K562 (cell line): ENCODE measurements around the gene CMBL. TPM values are rescaled to one million over a fixed set of nuclear protein-coding genes. Genes with fewer than 3 reads are reported as not detected.

Experiments
- ATAC-seq: fragments of 200-7000 bp; cut with Tn5 transposase; 3 replicates; pipeline ENCODE4 v1.9.1; 2020; ENCODE audit warnings: moderate library complexity
- BruUV-seq: library from RNA; stranded (reverse); fragments of 400-500 nt; replicated peaks from 2 replicates; lab custom pipeline; 2021; lab: Mats Ljungman, UMichigan
- CTCF ChIA-PET: fragments of 300-600 bp; formaldehyde crosslinking; extraction: SDS; loops from one replicate; lab custom pipeline; 2021; ENCODE audit warnings: low intra/inter-chr PET ratio; lab: Yijun Ruan, JAX
- POLR2A ChIA-PET: fragments of 300-600, 350-650 bp; sonication (Branson Sonifier 250); formaldehyde crosslinking; extraction: SDS; loops from one replicate; lab custom pipeline; 2021; ENCODE audit warnings: antibody characterized with exemption, inconsistent platforms; lab: Yijun Ruan, JAX
- DNase-seq, 4 experiments: peaks; one replicate each; pipeline versions ENCODE4 v3.0.0 to v3.0.0-alpha.2; 2011 to 2018; ENCODE audit warnings: low spot score in 3 of 4, mixed read lengths in 3 of 4; ENCODE audit errors: extremely low read depth in 1 of 4
- FAIRE-seq: peaks from 2 replicates; lab custom pipeline; 2011; peaks lifted over from hg19 to GRCh38; lab: Jason Lieb, UNC
- H2AFZ ChIP-seq: 2 replicates; pipeline ENCODE4 v1.6.0; 2011; ENCODE audit warnings: low read depth, low read length, control low read depth, inconsistent platforms
- H3K27ac ChIP-seq: fragments of 200-600 bp; 3 replicates; pipeline ENCODE4 v1.8.0; 2011; ENCODE audit warnings: low read depth, mild to moderate bottlenecking, control low read depth, inconsistent platforms, low read length, moderate library complexity, mixed read lengths; ENCODE audit errors: extremely low read depth
- H3K27me3 ChIP-seq, 2 experiments: fragments of 300-600 bp in 1 of 2; 2 replicates in 1 of 2; 3 replicates in 1 of 2; pipeline versions ENCODE4 v1.6.0 to v1.8.0; 2011; ENCODE audit warnings: inconsistent platforms in 2 of 2, low read length in 2 of 2, mild to moderate bottlenecking in 1 of 2, mixed read lengths in 1 of 2, moderate library complexity in 1 of 2; ENCODE audit not compliant: control insufficient read depth in 2 of 2, insufficient read depth in 2 of 2
- H3K36me3 ChIP-seq: fragments of 300-600 bp; 3 replicates; pipeline ENCODE4 v1.8.0; 2011; ENCODE audit warnings: mild to moderate bottlenecking, low read length, inconsistent platforms; ENCODE audit not compliant: control insufficient read depth, insufficient read depth
- H3K4me1 ChIP-seq, 2 experiments: fragments of 200-600 bp in 1 of 2; replicated peaks in 1 of 2; 2 replicates in 1 of 2; 3 replicates in 1 of 2; pipeline versions ENCODE4 v1.5.1 to v1.8.0; 2011; ENCODE audit warnings: inconsistent platforms in 2 of 2, low read length in 2 of 2, mild to moderate bottlenecking in 1 of 2, mixed read lengths in 1 of 2, moderate library complexity in 1 of 2; ENCODE audit not compliant: control insufficient read depth in 2 of 2, insufficient read depth in 2 of 2
- H3K4me2 ChIP-seq: 2 replicates; pipeline ENCODE4 v1.6.1; 2011; ENCODE audit warnings: low read length, control low read depth, inconsistent platforms, mixed read lengths; ENCODE audit not compliant: insufficient read depth
- H3K4me3 ChIP-seq: fragments of 200-600 bp; sonication (generic), shearing (Covaris generic); 2 replicates; pipeline ENCODE4 v1.5.1; 2016; ENCODE audit warnings: control low read depth, inconsistent platforms
- H3K79me2 ChIP-seq: fragments of 200-600 bp; 3 replicates; pipeline ENCODE4 v1.8.0; 2011; ENCODE audit warnings: low read length, inconsistent platforms; ENCODE audit not compliant: control insufficient read depth, insufficient read depth
- H3K9ac ChIP-seq, 2 experiments: 2 replicates each; pipeline versions ENCODE4 v1.6.0 to v1.6.1; 2011; ENCODE audit warnings: low read depth in 2 of 2, low read length in 2 of 2, control low read depth in 1 of 2, inconsistent platforms in 1 of 2, mild to moderate bottlenecking in 1 of 2, mixed read lengths in 1 of 2; ENCODE audit not compliant: insufficient read depth in 1 of 2
- H3K9me1 ChIP-seq: one replicate; pipeline ENCODE4 v1.6.0; 2011; ENCODE audit warnings: inconsistent platforms, mild to moderate bottlenecking, low read length, moderate library complexity; ENCODE audit not compliant: control insufficient read depth, insufficient read depth
- H3K9me3 ChIP-seq: replicated peaks from 2 replicates; pipeline ENCODE4 v1.5.1; 2011; ENCODE audit warnings: low read depth, low read length, inconsistent platforms; ENCODE audit not compliant: control insufficient read depth, insufficient read depth
- H4K20me1 ChIP-seq: replicated peaks from 2 replicates; pipeline ENCODE4 v1.6.1; 2011; ENCODE audit warnings: low read length, inconsistent platforms, mixed read lengths; ENCODE audit not compliant: control insufficient read depth, insufficient read depth
- BRD4 ChIP-seq: fragments of 200-600 bp; sonication (generic); IDR thresholded peaks from 2 replicates; pipeline ENCODE4 v1.6.1; 2017; ENCODE audit warnings: inconsistent platforms
- DEAF1 ChIP-seq: fragments of 450-650 bp; formaldehyde crosslinking; IDR thresholded peaks from 2 replicates; pipeline ENCODE4 v1.4.0; 2020; ENCODE audit warnings: mild to moderate bottlenecking, moderate library complexity
- ELF4 ChIP-seq: fragments of 450-650 bp; formaldehyde crosslinking; IDR thresholded peaks from 2 replicates; pipeline ENCODE4 v1.4.0; 2022; ENCODE audit warnings: missing genetic modification characterization
- IRF9 ChIP-seq: fragments of 450-650 bp; IDR thresholded peaks from 2 replicates; pipeline ENCODE4 v1.6.1; 2016; ENCODE audit warnings: missing biosample characterization, missing genetic modification characterization
- MAZ ChIP-seq, 2 experiments: fragments of 450-650 bp in 1 of 2; sonication (generic) in 1 of 2; formaldehyde crosslinking; IDR thresholded peaks in 1 of 2; conservative IDR thresholded peaks in 1 of 2; 2 replicates each; pipeline versions ENCODE4 v1.4.0 to v1.5.0; 2020; ENCODE audit warnings: mild to moderate bottlenecking in 1 of 2, missing genetic modification reagents in 1 of 2
- MBD1 ChIP-seq: fragments of 250-450 bp; sonication (Bioruptor Pico); IDR thresholded peaks from 2 replicates; pipeline ENCODE4 v1.8.0; 2022; ENCODE audit warnings: inconsistent platforms
- SMC3 ChIP-seq: conservative IDR thresholded peaks from 2 replicates; pipeline ENCODE4 v1.6.1; 2011; ENCODE audit warnings: low read depth, low read length, improper control_type of control experiment; ENCODE audit not compliant: insufficient read depth
- SRF ChIP-seq, 2 experiments: fragments of 250-450, 450-650 bp in 1 of 2; sonication (Bioruptor Pico) in 1 of 2; sonication (generic) in 1 of 2; formaldehyde crosslinking; IDR thresholded peaks; 2 replicates each; pipeline versions ENCODE4 v1.5.0 to v1.5.1; 2020 to 2022; ENCODE audit warnings: mild to moderate bottlenecking in 1 of 2, missing genetic modification reagents in 1 of 2
- TEAD4 ChIP-seq, 2 experiments: sonication (generic) in 1 of 2; formaldehyde crosslinking in 1 of 2; IDR thresholded peaks; 2 replicates each; pipeline versions ENCODE4 v1.6.1 to v1.8.0; 2012 to 2022; ENCODE audit warnings: borderline replicate concordance in 1 of 2, inconsistent platforms in 1 of 2, low read length in 1 of 2, mild to moderate bottlenecking in 1 of 2, missing genetic modification reagents in 1 of 2
- ZBTB26 ChIP-seq: fragments of 450-650 bp; formaldehyde crosslinking; IDR thresholded peaks from 2 replicates; pipeline ENCODE4 v1.4.0; 2022; ENCODE audit warnings: missing genetic modification characterization
- ZNF165 ChIP-seq: fragments of 250-450 bp; sonication (Bioruptor Pico); IDR thresholded peaks from 2 replicates; pipeline ENCODE4 v1.4.0; 2020; ENCODE audit warnings: borderline replicate concordance
- ZNF384 ChIP-seq: IDR thresholded peaks from 2 replicates; pipeline ENCODE4 v1.6.1; 2012; ENCODE audit warnings: low read depth, low read length, improper control_type of control experiment
- ZNF444 ChIP-seq: fragments of 250-450 bp; sonication (Bioruptor Pico); IDR thresholded peaks from 2 replicates; pipeline ENCODE4 v1.4.0; 2020; ENCODE audit warnings: mild to moderate bottlenecking, moderate library complexity
- WGBS: fragments of 100-300 bp; shearing (Covaris generic); methylation state at CpG from one replicate; pipeline ENCODE4 v1.1.6; 2016; ENCODE audit warnings: low coverage, mixed read lengths; ENCODE audit not compliant: insufficient coverage; ENCODE audit errors: missing lambda C conversion rate; 5-methylcytosine and 5-hydroxymethylcytosine counted together
- in situ Hi-C: fragments of 300-500 bp; cut with MboI; formaldehyde crosslinking; loops from 4 replicates; pipeline ENCODE4 v1.15.0; 2018; ENCODE audit warnings: inconsistent platforms, mixed read lengths
- intact Hi-C: fragments of 100-400 bp; cut with micrococcal nuclease; formaldehyde crosslinking; loops from 2 replicates; pipeline ENCODE4 v1.14.2; 2022
- polyA plus RNA-seq, 8 experiments: library from polyadenylated mRNA; depleted of rRNA in 4 of 8; stranded (reverse) in 5 of 8; unstranded in 3 of 8; fragments of >200 nt; fragmentation: Nextera tagmentation in 2 of 8; fragmentation: Illumina TruSeq in 1 of 8; extraction: Ambion mirVana in 2 of 8; extraction: Trizol in 1 of 8; gene quantifications; 2 replicates each; pipeline versions ENCODE4 v1.2.1 to v1.2.3, GENCODE V29; 2011 to 2014; ENCODE audit warnings: inconsistent platforms in 1 of 8, missing spikeins in 1 of 8
- total RNA-seq, 7 experiments: library from RNA; depleted of rRNA in 6 of 7; stranded (reverse); fragments of >200 nt in 6 of 7; fragmentation: Illumina TruSeq in 2 of 7; extraction: Trizol in 2 of 7; gene quantifications; 2 replicates each; pipeline versions ENCODE4 v1.2.1 to v1.2.3, GENCODE V29; 2011 to 2021; ENCODE audit warnings: low replicate concordance in 1 of 7

CMBL gene
- total and polyA plus RNA-seq, 9 of the 15 experiments (the other 6 are each of a cell fraction or from before 2014, with no cell fraction given) = 22.6 to 192 (median 71.1) TPM

GRCh38 chr5:10355071-10355889, 47.6 kb upstream of the CMBL start:
- peak; percentile 7 for ATAC-seq
- in situ Hi-C loops (no loop called here), intact Hi-C loops (loop anchor here (10.0 kb wide), 1 partner anchor 150 kb away; no protein-coding TSS in a partner anchor)
- Histone ChIP-seq H3K27me3 (no peaks in the 10 kb centered on the region), H3K27ac (peak overlapping the region; percentile 96), H3K4me1 (peaks cover 29 to 37% of the 10 kb centered on the region in 2 experiments), H2AFZ (no peak overlapping the region), H3K4me2 (peak overlapping the region; percentile 95), H3K9ac (peak overlapping the region; percentile 2 to 93; a peak in 3 of 4 replicates), H3K79me2 (peaks cover 91% of the 10 kb centered on the region), H3K4me3 (peak overlapping the region; percentile 60), H3K9me3 (no peaks in the 10 kb centered on the region), H3K9me1 (no peaks in the 10 kb centered on the region), H3K36me3 (peaks cover 25% of the 10 kb centered on the region; the same call in 2 of the 3 replicates), H4K20me1 (peaks cover 35% of the 10 kb centered on the region)
- ChIA-PET CTCF (no interaction called here), POLR2A (interaction anchor here (0.8 to 4.0 kb wide), 9 partner anchors 9 to 71 kb away, joined by 3 to 27 read pairs (median 5); no protein-coding TSS in a partner anchor)
- 2% methylated on average over 16 of the region's 16 CpGs for WGBS
- BruUV-seq = no TSS peak
- no peak for FAIRE-seq
- peak in 1 of 4 experiments; percentile 57 for DNase-seq
- no peak for TF ChIP-seq ZNF165 (CRISPR knock-in tag)
- 0 out of 2 replicates have a peak, but pooled peaks have one; percentile 20 for TF ChIP-seq ELF4 (CRISPR knock-in tag)
- TF ChIP-seq SMC3 = no peak
- TF ChIP-seq IRF9 (tag) = no peak
- peak; percentile 50; the same call in 1 of the 2 replicates for TF ChIP-seq ZBTB26 (CRISPR knock-in tag)
- peak; percentile 61; the same call in 1 of the 2 replicates for TF ChIP-seq MBD1 (CRISPR knock-in tag)
- 0 out of 2 replicates have a peak, but pooled peaks have one; percentile 40 for TF ChIP-seq BRD4
- TF ChIP-seq TEAD4 (IDR thresholded peaks at IDR 0.05; ENCODE audit: low read length) = no peak; the same call in 1 of the 2 replicates
- no peak for TF ChIP-seq TEAD4 (CRISPR knock-in tag; IDR thresholded peaks at IDR 0.05; ENCODE audit: borderline replicate concordance)
- TF ChIP-seq DEAF1 = 0 out of 2 replicates have a peak, but pooled peaks have one; percentile 20
- 0 out of 2 replicates have a peak, but pooled peaks have one; percentile 36 for TF ChIP-seq ZNF444 (CRISPR knock-in tag)
- no peak for TF ChIP-seq SRF (CRISPR knock-in tag; IDR thresholded peaks at IDR 0.05)
- TF ChIP-seq ZNF384 = 0 out of 2 replicates have a peak, but pooled peaks have one; percentile 45
- 0 out of 4 replicates have a peak, but pooled peaks of 1 of the 2 experiments have one; percentile 20 for TF ChIP-seq MAZ (CRISPR knock-in tag; conservative IDR thresholded peaks at IDR 0.05 in 1 of 2, IDR thresholded peaks at IDR 0.05 in 1 of 2)
